Smooth muscle cell of the pulmonary artery (primary cell): ENCODE measurements around the gene ZBTB8B. TPM values are rescaled to one million over a fixed set of nuclear protein-coding genes. Genes with fewer than 3 reads are reported as not detected.

ENCODE experiments used
- total RNA-seq: library from RNA; depleted of rRNA; stranded (reverse); fragments of >200 nt; gene quantifications from 2 replicates; pipeline ENCODE4 v1.2.3, GENCODE V29; 2014

The ZBTB8B gene
- 0.07 TPM in 2 replicates for total RNA-seq

GRCh38 chr1:32464716-32465577 lies at the start of gene ZBTB8B:
Gene ZBTB8B, plus strand, starts transcription at chr1:32465072. Its CDS starts 5,553 bp downstream, at chr1:32470625.

Other genes starting within 250 kb of the ZBTB8B start
- 19.1 and 24.2 TPM in 2 replicates for gene TMEM234, start 242.7 kb upstream of the ZBTB8B start, total RNA-seq
- 227 and 240 TPM in 2 replicates for gene EIF3I, start 242.7 kb upstream of the ZBTB8B start, total RNA-seq
- 0.98 and 2.3 TPM in 2 replicates for gene FAM167B, start 217.8 kb upstream of the ZBTB8B start, total RNA-seq
- gene LCK, start 213.8 kb upstream of the ZBTB8B start, total RNA-seq = not detected in 2 replicates
- gene HDAC1, start 173.0 kb upstream of the ZBTB8B start, total RNA-seq = 67.1 and 74.5 TPM in 2 replicates
- gene MARCKSL1, start 128.8 kb upstream of the ZBTB8B start, total RNA-seq = 15.4 and 25.0 TPM in 2 replicates
- gene FAM229A, start 102.6 kb upstream of the ZBTB8B start, total RNA-seq = 0.98 and 1.1 TPM in 2 replicates
- 0.13 and 0.17 TPM in 2 replicates for gene TSSK3, start 102.5 kb upstream of the ZBTB8B start, total RNA-seq
- 68.2 and 68.3 TPM in 2 replicates for gene BSDC1, start 70.6 kb upstream of the ZBTB8B start, total RNA-seq
- gene ZBTB8A, start 74.4 kb downstream of the ZBTB8B start, total RNA-seq = 6.9 and 7.2 TPM in 2 replicates
- gene ZBTB8OS, start 185.5 kb downstream of the ZBTB8B start, total RNA-seq = 26.8 and 30.1 TPM in 2 replicates
- 84.4 and 90.1 TPM in 2 replicates for gene RBBP4, start 186.1 kb downstream of the ZBTB8B start, total RNA-seq
- gene SYNC, start 237.7 kb downstream of the ZBTB8B start, total RNA-seq = 44.2 and 97.6 TPM in 2 replicates